Measurements from ENCODE around the gene BBS9. TPM values are rescaled to one million over a fixed set of nuclear protein-coding genes. Genes with fewer than 3 reads are reported as not detected.

The BBS9 gene
- total RNA-seq, 1 experiment from 2014 or later, result 26.4 TPM

- Mint-ChIP-seq H3K27me3 (ENCODE audit: low read depth) (no peaks in the 10 kb centered on the region; the same call in 1 of the 2 replicates), H3K4me3 (no peak overlapping the region), H3K36me3 (ENCODE audit: insufficient read depth in 1 of 3, low read depth in 3 of 3) (peaks cover 2 to 12% (median 4%) of the 10 kb centered on the region in 3 experiments; a peak in 5 of 7 replicates), H3K27ac (no peak overlapping the region), H3K9me3 (peaks cover 8 to 14% of the 10 kb centered on the region in 2 experiments; a peak in 4 of 5 replicates), H3K4me1 (peaks cover 10 to 13% of the 10 kb centered on the region in 2 experiments)
- Histone ChIP-seq H4K8ac (replicated peaks; ENCODE audit: insufficient read length, low read depth, low read length) (no peak overlapping the region), H3K14ac (ENCODE audit: insufficient read depth, low read length) (no peak overlapping the region), H2BK12ac (ENCODE audit: insufficient read length, low read depth, low read length) (no peak overlapping the region), H3K4me2 (ENCODE audit: insufficient read depth, insufficient read length, low read length) (no peak overlapping the region), H3T11ph (ENCODE audit: low read length) (no peak overlapping the region), H4K20me1 (ENCODE audit: control insufficient read depth, insufficient read depth, insufficient read length) (no peaks in the 10 kb centered on the region), H2BK20ac (ENCODE audit: low read depth, low read length, poor library complexity, severe bottlenecking) (no peak overlapping the region), H4K91ac (ENCODE audit: insufficient read length, low read depth, low read length) (no peak overlapping the region), H4K5ac (ENCODE audit: insufficient read length, low read depth, low read length) (no peak overlapping the region), H3K23ac (ENCODE audit: insufficient read length, low read depth, low read length) (no peak overlapping the region), H3K18ac (ENCODE audit: insufficient read length, low read depth, low read length) (no peak overlapping the region), H3K79me2 (ENCODE audit: insufficient read depth, low read length) (no peaks in the 10 kb centered on the region), H3K27me3 (ENCODE audit: insufficient read depth, low read length) (no peaks in the 10 kb centered on the region), H3K9ac (ENCODE audit: extremely low read depth, insufficient read length, low read length) (no peak overlapping the region), H3K56ac (ENCODE audit: insufficient read length, low read depth, low read length) (no peak overlapping the region), H2BK120ac (ENCODE audit: low read depth, low read length, poor library complexity, severe bottlenecking) (no peak overlapping the region), H2AK5ac (ENCODE audit: insufficient read length, low read length) (no peak overlapping the region), H2AFZ (ENCODE audit: low read length) (no peak overlapping the region), H3K27ac (ENCODE audit: insufficient read length, low read depth, low read length) (no peak overlapping the region), H3K4me1 (ENCODE audit: insufficient read depth, low read length) (no peaks in the 10 kb centered on the region; the same call in 1 of the 2 replicates), H3K9me3 (ENCODE audit: control insufficient read depth, low read depth, low read length) (no peaks in the 10 kb centered on the region), H3K4ac (ENCODE audit: low read depth, low read length) (no peak overlapping the region), H2BK5ac (ENCODE audit: insufficient read length, low read length) (no peak overlapping the region), H3K23me2 (ENCODE audit: insufficient read length, low read depth, low read length, poor library complexity, severe bottlenecking) (no peaks in the 10 kb centered on the region), H3K79me1 (ENCODE audit: insufficient read depth, low read depth, low read length, poor library complexity, severe bottlenecking) (no peaks in the 10 kb centered on the region), H2BK15ac (ENCODE audit: low read depth, low read length) (no peak overlapping the region)
- TF ChIP-seq CTCF (conservative IDR thresholded peaks at IDR 0.05), result no peak
- no CpG with 5 or more reads among the region's 1 CpG for WGBS (ENCODE audit: extremely low coverage, insufficient read length, low lambda C conversion rate)
- no peak for DNase-seq
These were observed 13.2 kb downstream of the BBS9 start for GRCh38 chr7:33142585-33142984.
